Osteoblast (primary cell): ENCODE measurements around the gene PTPRC. TPM values are rescaled to one million over a fixed set of nuclear protein-coding genes. Genes with fewer than 3 reads are reported as not detected.

Experiments
- DNase-seq: peaks from one replicate; pipeline ENCODE4 v3.0.0; 2011; ENCODE audit warnings: low spot score, mixed read lengths; ENCODE audit not compliant: insufficient read length; ENCODE audit errors: missing footprints
- H2AFZ ChIP-seq: 2 replicates; pipeline ENCODE4 v1.6.0; 2011; ENCODE audit warnings: mild to moderate bottlenecking, low read length
- H3K27ac ChIP-seq: 2 replicates; pipeline ENCODE4 v1.5.1; 2011; ENCODE audit warnings: mild to moderate bottlenecking, low read depth, low read length, moderate library complexity
- H3K27me3 ChIP-seq: 2 replicates; pipeline ENCODE4 v1.6.0; 2012; ENCODE audit warnings: mild to moderate bottlenecking, control low read depth, inconsistent platforms, low read length, moderate library complexity; ENCODE audit not compliant: insufficient read depth
- H3K36me3 ChIP-seq: 2 replicates; pipeline ENCODE4 v1.5.1; 2011; ENCODE audit warnings: mild to moderate bottlenecking, low read length, control low read depth, moderate library complexity; ENCODE audit not compliant: insufficient read depth
- H3K4me1 ChIP-seq: 2 replicates; pipeline ENCODE4 v1.5.1; 2011; ENCODE audit warnings: mild to moderate bottlenecking, low read length, control low read depth, moderate library complexity; ENCODE audit not compliant: insufficient read depth
- H3K4me2 ChIP-seq: 2 replicates; pipeline ENCODE4 v1.6.0; 2011; ENCODE audit warnings: mild to moderate bottlenecking, low read length; ENCODE audit not compliant: insufficient read depth
- H3K4me3 ChIP-seq: fragments of 200-600 bp; sonication (generic); 3 replicates; pipeline ENCODE4 v1.5.1; 2012; ENCODE audit warnings: mild to moderate bottlenecking, low read length, inconsistent platforms; ENCODE audit not compliant: insufficient read depth
- H3K79me2 ChIP-seq: 2 replicates; pipeline ENCODE4 v1.6.0; 2012; ENCODE audit warnings: mild to moderate bottlenecking, low read length, control low read depth, inconsistent platforms; ENCODE audit not compliant: insufficient read depth
- H3K9me3 ChIP-seq: 2 replicates; pipeline ENCODE4 v1.5.1; 2011; ENCODE audit warnings: low read depth, low read length, control low read depth
- H4K20me1 ChIP-seq: 2 replicates; pipeline ENCODE4 v1.6.0; 2012; ENCODE audit warnings: mild to moderate bottlenecking, low read length, control low read depth; ENCODE audit not compliant: insufficient read depth
- CTCF ChIP-seq: IDR thresholded peaks from 2 replicates; pipeline ENCODE4 v1.5.1; 2011; ENCODE audit warnings: mild to moderate bottlenecking, low read depth, low read length, moderate library complexity; ENCODE audit errors: extremely low read depth
- total RNA-seq: library from RNA; depleted of rRNA; stranded (reverse); fragments of >200 nt; gene quantifications from 2 replicates; pipeline ENCODE4 v1.2.3, GENCODE V29; 2012

PTPRC gene
- total RNA-seq, 1 donor = 1.1 TPM

- Histone ChIP-seq H3K4me2 (no peak overlapping the region), H3K27me3 (no peaks in the 10 kb centered on the region), H3K4me1 (no peaks in the 10 kb centered on the region), H3K79me2 (no peaks in the 10 kb centered on the region), H3K36me3 (no peaks in the 10 kb centered on the region), H3K27ac (no peak overlapping the region), H4K20me1 (no peaks in the 10 kb centered on the region), H3K4me3 (no peak overlapping the region), H3K9me3 (no peaks in the 10 kb centered on the region), H2AFZ (no peak overlapping the region)
- TF ChIP-seq CTCF = no peak
- no peak for DNase-seq
These were observed 112.9 kb downstream of the PTPRC start for GRCh38 chr1:198751741-198752140.

- no peak overlapping the region for H3K4me3 ChIP-seq
- no peak for DNase-seq
- TF ChIP-seq CTCF = no peak
- H3K4me1 ChIP-seq = no peaks in the 10 kb centered on the region
- H3K36me3 ChIP-seq = no peaks in the 10 kb centered on the region
- H4K20me1 ChIP-seq = no peaks in the 10 kb centered on the region
- no peaks in the 10 kb centered on the region for H3K79me2 ChIP-seq
- no peaks in the 10 kb centered on the region for H3K9me3 ChIP-seq
- H3K27me3 ChIP-seq = no peaks in the 10 kb centered on the region
- H3K4me2 ChIP-seq = no peak overlapping the region
- H2AFZ ChIP-seq = peak overlapping the region; percentile 30
- no peak overlapping the region for H3K27ac ChIP-seq
These were observed 115.8 kb downstream of the PTPRC start for GRCh38 chr1:198754670-198755069.

DNA sequence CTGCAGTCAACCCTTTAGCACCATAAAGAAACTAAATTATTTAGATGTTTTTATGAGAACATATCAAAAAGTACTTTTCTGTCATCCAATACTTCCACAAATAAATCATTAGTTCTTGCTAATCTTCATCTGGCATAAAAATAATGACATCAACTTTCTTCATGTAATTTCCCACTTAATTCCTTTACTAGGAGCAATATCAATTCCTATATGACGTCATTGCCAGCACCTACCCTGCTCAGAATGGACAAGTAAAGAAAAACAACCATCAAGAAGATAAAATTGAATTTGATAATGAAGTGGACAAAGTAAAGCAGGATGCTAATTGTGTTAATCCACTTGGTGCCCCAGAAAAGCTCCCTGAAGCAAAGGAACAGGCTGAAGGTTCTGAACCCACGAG is 116.9 kb downstream of the PTPRC start:
- Histone ChIP-seq H3K9me3 (no peaks in the 10 kb centered on the region), H3K4me2 (no peak overlapping the region), H3K4me3 (no peak overlapping the region), H3K27me3 (no peaks in the 10 kb centered on the region), H3K79me2 (no peaks in the 10 kb centered on the region), H3K36me3 (no peaks in the 10 kb centered on the region), H4K20me1 (no peaks in the 10 kb centered on the region), H3K27ac (no peak overlapping the region), H2AFZ (no peak overlapping the region), H3K4me1 (no peaks in the 10 kb centered on the region)
- no peak for DNase-seq
- no peak for TF ChIP-seq CTCF

- Histone ChIP-seq H3K36me3 (no peaks in the 10 kb centered on the region), H3K9me3 (no peaks in the 10 kb centered on the region), H3K27ac (no peak overlapping the region), H3K4me1 (no peaks in the 10 kb centered on the region), H3K4me2 (no peak overlapping the region), H4K20me1 (no peaks in the 10 kb centered on the region), H3K4me3 (no peak overlapping the region), H2AFZ (no peak overlapping the region), H3K27me3 (no peaks in the 10 kb centered on the region), H3K79me2 (no peaks in the 10 kb centered on the region)
- TF ChIP-seq CTCF = peak; percentile 35
- no peak for DNase-seq
These were observed 117.6 kb downstream of the PTPRC start for GRCh38 chr1:198756470-198756869.
